Stimulated activated CD8-positive, alpha-beta memory T cell treated with anti-CD3 and anti-CD28 coated beads, Interleukin-2, amount 100 ng/mL, for 1 hour (primary cell): ENCODE data around the gene SCAMP4.
"Not testable (repeated sequence)": the region's sequence is repeated elsewhere in the genome, so short reads cannot be mapped to it uniquely, and the experiment has no call there.

Experiments
- DNase-seq, 2 donors: peaks; one replicate each; pipeline ENCODE4 v3.0.0-alpha.2; 2020; ENCODE audit warnings: low read depth in 2 of 2

Gene SCAMP4

DNA sequence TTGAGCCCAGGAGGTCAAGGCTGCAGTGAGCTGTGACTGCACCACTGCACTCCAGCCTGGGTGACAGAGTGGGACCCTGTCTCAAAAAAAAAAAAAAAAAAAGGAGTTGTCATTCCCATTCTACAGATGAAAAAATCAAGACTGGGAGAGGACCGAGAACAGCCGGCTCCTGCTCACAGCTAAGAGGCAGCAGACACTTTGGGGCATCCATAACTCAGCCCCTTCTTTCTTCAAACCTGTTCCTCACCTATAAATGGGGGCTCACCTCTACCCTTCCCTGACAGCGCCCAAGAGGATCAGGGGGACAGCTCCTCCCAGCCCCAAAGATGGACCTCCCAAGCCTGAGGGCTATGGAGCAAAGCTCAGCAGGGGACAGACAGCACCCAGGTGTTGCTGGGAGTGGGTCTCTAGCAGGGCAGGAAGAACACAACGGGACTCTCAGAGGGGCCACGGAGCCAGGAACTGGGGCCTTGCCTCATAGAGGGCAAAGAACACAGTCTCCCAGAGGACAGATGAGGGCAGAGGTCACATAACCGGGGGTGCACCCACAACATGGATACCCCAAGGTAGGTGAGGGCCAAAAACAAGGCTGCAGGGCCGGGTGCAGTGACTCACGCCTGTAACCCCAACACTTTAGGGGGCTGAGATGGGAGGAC is 38.4 kb upstream of the SCAMP4 start:
- no peak for DNase-seq

DNA sequence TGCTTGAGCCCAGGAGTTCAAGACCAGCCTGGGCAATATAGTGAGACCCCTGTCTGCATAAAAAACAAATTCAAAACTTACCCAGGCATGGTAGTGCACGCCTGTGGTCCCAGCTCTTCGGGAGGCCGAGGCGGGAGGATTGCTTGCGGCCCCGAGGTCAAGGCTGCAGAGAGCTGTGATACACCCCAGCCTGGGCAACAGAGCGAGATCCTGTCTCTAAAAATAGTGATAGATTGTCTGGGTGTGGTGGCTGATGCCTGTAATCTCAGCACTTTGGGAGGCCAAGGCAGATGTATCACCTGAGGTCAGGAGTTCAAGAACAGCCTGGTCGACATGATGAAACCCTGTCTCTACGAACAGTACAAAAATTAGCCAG is 37.9 kb upstream of the SCAMP4 start:
- no peak for DNase-seq

DNA sequence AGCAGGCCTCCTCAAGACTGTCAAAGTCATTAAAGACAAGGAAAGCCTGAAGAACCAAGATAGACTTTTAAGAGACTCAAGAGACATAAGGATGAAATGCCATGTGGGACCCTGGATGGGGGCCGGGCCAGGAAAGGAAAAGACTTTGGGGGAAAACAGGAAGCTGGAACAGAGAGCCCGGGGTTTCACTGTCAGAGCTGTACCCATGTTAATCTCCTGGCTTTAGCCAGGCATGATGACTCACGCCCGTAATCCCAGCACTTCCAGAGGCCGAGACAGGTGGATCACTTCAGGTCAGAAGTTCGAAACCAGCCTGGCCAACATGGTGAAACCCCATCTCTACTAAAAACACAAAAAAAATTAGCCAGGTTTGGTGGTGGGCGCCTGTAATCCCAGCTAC is 36.2 kb upstream of the SCAMP4 start:
- no peak for DNase-seq

DNA sequence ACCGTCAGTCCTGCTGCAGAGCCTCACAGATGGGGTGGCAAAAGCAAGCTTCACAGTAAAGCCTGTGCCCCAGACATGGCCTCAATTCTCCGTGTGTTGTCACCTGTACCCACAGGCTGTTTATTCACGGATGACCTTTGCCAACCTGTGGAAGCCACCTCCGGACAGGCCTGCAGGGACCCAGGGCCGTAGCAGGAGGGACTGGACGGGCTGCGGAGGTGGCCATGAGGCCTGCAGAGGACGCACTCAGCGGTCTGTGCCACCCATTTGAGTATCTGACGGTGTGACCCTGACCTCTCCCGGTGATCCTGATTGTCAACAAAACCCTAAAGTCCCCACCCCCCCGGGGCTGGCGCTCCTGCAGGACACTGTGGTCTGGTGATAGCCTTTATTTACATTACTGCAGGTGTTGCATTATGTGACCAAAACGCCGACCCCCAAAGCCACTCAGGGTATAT is 34.0 kb upstream of the SCAMP4 start:
- DNase-seq, result no peak

DNA sequence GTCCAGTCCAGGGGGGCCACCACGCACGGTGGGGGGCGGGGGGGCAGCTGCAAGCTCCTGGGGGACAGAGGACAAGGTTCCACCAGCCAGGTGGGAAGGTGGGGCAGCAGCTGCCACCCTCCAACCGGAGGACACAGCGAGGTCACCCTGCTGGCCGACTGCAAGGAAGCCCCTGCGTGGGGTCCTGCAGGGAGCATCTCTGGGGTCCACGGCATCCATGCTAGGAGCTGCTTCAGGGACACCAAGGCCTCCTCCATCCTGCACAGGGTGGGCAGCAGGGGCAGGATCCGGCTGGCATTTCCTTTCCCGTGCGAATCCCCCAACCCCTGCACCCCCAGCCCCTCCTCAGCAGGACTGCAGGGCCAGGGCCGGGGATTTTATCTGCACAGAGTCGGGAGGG is 33.6 kb upstream of the SCAMP4 start:
- no peak for DNase-seq

DNA sequence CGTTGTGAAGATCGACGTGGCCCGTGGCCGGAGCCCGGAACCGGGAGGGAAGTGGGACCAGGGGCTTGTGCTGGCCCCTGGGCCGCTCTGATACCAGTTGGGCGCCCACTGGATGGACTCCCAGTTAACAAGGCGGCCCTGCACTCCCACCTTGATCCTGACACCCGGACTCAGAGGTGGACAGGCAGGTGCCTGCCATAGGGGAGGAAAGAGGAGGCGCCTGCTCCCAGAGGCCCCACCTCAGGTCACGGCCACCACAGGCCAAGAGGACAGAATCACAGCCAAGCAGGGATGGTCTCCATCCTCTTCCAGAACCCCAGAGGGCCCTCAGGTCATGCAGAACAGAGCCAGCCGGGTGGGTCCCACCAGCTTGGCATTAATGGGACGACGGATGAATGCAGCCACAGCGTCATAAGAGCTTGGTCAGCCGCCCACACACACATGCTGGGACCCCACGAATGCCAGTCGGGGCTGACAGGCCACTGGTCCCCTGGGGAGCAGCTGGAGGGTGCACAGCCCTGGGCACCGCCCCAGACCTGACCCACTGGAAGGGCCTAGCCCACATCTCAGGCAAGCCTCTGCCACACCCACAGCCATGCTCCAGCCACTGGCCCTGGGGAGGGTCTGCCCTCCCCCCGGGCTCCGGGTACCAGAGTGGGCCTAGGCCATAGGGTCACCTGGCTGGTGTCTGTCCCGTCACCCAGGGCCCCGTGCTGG is 32.2 kb upstream of the SCAMP4 start:
- no peak for DNase-seq

DNA sequence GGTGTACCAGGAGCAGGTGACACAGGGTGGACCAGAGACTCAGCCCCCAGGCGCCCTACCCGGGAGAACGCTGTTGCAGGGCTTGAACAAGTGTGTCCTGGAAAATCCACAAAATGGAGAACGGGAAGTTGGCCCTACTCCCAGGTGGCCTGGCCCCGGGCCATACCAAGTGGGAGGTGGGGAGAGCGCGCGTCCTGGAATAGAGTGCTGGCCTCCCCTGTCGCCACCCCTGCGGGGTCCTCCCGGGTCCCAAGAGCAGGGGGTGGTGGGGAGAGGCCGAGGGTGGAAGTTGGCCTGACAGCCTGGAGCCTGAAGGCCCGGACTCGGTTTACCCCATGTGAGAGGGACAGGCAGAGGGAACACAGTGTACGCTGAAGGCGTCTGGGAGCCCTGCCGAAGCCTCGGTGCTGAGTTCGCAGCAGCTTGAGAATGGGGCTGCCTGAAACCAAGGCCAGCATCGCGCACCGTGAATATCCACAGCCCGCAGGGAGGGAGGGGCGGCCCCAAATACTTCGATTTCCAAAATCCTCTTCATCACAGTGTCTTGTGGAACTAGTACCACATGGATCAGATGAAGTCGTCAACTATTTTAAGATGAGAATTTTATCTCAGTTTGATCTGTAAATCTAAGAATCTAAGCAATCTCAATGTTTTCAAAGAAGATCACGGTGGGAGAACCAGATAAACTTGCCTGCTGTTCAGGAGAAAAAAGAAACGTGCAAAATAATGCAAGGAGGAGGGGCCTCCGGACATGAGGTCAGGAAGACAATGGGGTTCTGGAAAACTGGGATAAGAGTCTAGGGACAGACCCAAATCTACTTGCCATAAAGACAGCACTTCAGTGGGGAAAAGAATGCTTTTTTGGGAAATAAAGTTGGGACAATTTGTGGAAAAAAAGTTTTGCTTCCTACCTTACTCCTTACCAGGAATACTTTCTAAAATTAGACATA is 31.4 kb upstream of the SCAMP4 start:
- no peak for DNase-seq

DNA sequence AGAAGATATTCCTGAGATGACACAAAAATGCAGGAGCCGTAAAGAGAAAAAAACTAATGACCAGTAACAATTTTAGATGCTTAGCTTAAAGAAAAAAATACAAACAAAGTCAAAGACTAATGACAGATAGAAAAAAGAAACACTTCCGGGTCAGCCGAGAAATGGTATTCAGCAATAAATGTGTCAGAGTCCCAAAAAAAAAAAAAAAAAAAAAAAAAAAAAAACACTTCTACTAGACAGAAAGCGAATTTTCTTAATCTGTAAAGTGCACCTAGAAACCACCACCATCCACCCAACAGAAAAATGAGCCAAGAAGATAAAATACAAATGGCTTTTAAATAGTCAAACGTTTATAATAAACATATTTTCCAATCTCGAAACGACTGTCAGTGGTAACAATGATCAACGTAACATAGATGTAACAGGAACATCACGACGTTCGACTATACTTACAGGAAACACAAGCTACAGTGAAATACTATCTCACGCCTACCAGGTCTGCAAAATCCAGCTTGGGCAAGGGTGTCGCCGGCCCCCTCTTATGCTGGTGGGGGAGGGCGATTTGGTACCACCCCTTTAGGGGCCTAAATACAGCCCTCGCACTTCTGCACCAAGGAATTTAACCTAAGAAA is 30.5 kb upstream of the SCAMP4 start:
- DNase-seq, result no peak

DNA sequence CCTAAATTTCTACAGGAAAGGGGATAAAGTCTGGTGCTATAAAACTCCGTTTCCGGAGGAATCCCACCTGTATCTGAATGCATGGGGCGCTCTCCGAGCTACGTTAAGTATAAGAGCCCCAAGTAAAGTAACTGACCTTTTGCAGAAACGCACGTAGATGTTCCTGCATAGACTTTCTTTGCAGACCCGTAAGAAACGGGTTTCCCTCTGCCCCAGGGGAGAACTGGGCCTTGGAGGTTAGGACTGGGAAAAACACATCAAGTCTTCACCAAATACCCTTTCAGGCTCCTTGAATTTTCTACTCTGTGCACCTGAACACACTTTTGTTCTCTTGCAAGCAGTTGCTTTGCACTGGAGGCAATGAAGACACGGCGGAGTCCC is 29.9 kb upstream of the SCAMP4 start:
- not testable (repeated sequence) for DNase-seq

DNA sequence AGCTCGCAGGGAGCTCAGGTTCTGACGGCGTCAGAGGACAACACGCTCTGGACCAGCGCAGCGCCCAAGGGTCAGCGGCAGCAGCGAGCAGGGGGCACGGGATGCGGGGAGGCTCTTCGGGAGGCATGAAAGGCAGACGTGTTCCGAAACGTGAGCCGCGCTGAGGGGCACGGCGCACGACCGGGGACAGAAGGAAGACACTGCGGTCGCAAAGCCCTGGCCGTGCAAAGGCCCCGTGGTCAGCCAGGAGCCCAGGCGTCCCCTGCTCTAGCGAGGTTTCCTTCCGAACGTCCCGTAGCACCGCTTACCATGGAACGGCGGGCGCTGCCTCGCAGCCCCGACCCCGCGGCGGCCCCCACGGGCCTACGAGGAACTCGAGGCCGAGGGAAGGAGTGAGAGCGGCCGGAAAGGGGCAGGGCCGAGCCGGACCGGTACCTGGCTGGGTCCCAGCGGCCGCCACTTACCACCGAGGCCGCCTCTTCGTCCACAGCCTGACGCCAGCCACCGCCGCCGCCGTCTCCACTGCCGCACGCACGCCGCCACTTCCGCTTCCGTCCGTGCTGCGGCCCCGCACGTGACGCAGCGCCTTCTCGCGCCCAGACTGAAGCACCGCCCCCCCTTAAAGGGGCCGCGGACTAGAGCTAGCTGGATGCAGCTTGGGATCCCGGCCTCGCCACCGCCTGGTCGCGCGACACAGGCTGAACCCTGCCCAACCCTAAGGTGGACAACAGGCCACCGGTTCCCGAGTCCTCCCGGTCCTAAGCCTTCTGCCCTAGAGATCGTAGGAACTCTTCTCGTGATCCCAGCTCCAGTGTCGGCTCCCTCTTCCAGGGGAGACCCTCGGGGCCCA is 29.3 kb upstream of the SCAMP4 start:
- peak; percentile 75 to 78 for DNase-seq

DNA sequence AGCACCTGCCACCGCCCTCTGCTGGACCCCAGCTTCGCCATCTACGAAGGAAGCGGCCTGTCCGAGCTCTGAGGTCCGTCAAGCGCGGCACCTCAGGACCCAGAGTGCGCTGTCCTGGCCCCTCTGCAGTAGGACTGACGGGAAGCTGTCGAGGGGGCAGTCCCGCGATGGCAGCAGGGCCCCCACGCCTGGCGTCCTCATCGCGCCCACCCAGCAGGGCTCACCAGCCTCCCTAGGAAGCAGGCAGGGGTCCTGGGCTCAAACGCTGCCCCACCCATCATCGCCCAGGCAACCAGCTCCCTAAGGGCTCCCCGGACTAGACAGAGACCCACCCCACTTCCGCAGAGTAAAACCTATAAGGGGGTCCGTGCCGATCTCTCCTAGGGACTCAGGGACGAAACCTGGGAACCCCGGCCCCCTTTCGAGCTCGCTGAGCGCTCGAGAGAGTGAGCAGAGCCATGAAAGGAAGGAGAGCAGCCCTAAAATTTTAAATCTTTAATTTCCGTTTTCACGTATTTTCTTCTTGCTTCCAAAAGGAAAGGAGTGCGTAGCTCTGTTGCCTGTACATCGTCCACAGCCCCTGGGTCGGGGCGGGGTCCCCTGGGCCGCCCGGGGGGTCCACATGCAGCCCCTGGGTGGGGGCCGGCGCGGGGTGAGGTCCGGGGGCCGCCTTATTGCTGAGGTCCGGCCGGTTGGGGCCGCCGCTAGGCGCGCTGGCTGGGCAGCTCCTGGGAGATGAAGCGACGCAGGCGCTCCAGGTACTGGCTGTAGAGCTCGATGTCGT is 28.5 kb upstream of the SCAMP4 start:
- DNase-seq, result not testable (repeated sequence)

DNA sequence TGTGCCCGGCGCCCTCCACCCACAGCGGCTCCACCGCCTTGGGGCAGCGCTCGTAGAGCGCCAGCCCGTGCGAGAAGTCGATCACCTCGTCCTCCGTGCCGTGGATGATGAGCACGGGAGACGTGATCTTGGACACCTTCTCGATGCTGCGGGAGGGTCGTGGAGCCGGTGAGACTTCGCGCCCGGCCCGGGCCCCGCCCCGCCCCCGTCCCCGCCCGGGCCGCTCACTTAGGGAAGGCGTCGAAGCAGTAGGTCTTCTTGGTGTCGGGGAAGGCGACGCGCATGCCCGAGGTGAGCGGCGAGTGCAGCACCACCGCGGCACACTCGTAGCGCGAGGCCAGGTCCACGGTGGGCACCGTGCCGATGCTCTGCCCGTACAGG is 27.9 kb upstream of the SCAMP4 start:
- DNase-seq, result not testable (repeated sequence)

DNA sequence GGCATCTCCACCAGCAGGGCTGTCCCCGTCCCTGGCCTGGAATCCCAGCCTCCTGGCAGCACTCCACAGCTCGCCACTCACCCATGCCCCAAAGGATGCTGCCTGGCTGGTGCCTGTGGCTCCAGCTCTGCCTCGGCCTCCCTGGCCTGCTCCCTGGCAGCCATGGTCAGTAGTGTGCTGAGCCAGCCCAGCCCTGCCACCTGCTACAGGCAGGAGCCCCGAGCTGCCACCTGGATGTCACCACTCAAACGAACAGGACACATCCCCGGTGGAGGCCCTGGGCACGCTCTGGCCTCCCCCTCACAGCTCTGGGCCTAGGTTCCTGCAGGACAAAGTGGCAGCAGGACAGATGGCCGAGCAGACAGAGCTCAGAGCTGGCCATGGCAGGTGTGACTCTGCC is 26.6 kb upstream of the SCAMP4 start:
- DNase-seq, result not testable (repeated sequence)

DNA sequence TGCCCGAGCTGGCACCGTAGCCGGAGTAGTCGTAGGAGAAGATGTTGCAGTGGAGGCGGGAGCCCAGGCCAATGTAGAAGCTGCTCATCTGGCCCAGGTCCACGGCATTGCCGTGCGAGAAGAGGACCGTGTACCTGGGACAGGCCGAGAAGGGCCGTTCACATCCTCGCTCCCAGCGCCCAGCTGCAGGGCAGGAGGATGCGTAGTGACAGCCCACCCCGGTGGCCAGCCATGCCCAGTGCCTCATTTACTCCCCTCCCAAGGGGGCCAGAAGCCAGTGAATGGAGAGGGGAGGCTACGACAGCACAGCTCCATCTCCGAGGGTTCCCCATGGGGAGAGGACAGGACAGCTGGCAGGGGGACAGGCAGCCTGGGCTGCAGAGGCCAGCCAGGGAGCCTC is 25.2 kb upstream of the SCAMP4 start:
- not testable (repeated sequence) for DNase-seq

DNA sequence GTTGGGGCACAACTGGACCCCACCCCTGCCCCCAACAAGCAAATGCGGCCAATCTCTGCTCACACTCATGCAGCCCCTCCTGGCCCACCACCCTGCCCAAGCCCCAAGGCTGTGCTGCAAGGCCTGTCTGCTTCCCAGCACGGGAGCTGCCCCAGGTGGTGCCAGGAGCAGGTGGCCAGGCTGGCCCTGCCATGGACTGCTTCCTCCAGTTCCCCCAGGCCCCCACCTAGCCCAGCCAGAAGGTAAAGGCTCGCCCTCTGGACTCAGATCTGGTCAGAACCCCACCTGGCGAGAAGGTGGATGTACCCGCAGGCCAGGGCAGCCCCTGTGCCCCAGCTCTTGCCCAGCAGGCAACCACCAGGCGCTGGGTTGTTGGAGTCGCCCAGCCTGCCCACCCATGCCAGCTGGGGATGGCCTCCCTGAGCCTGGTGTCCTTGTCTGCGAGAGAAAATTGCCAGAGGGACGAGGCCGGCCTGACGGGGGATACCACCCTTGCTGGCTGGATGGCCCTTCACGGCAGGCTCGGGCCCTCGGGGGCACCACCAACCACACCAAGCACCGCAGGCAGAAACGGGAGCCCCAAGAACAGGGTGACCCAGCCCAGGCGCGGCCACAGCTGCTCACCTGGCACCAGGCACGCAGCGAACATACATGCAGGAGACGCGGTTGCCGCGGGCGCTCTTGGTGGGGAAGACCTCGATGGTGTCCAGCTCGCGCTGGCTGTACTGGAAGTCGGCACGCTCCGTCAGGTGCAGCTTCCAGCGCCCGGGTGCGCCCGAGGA is 24.4 kb upstream of the SCAMP4 start:
- DNase-seq, result no peak

DNA sequence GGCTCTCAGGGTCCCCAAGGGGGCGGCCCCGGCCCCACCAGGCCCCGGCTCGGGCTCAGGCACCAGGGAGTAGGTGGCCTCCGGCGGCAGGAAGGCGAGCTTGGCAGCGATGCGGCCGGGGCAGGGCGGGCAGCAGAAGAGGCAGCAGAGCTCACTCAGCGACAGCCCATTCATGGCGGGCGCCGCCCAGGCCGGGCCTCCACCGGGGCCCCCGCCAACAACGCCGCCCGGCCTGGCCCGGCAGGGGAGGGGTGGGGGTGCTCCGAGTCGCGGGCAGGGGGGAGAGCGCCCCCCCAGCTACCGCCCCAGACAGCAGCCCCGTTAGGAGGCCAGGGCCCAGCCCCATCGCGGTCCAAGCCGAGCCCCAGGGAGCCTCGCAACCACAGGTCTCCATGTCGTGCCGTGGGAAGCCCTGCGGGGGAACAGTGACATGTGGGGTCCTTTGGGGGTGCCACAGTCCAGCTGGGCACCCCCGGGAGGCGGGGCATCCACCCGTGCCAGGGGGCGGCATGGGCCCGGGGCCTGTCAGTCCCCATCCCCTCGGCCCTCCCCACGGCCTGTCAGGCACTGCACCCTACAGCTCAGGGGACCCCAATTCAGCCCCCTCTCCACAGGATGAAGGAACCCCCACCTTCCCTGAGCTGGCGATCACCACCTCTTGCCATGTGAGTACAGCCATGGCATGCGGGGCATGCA is 23.7 kb upstream of the SCAMP4 start:
- not testable (repeated sequence) for DNase-seq

DNA sequence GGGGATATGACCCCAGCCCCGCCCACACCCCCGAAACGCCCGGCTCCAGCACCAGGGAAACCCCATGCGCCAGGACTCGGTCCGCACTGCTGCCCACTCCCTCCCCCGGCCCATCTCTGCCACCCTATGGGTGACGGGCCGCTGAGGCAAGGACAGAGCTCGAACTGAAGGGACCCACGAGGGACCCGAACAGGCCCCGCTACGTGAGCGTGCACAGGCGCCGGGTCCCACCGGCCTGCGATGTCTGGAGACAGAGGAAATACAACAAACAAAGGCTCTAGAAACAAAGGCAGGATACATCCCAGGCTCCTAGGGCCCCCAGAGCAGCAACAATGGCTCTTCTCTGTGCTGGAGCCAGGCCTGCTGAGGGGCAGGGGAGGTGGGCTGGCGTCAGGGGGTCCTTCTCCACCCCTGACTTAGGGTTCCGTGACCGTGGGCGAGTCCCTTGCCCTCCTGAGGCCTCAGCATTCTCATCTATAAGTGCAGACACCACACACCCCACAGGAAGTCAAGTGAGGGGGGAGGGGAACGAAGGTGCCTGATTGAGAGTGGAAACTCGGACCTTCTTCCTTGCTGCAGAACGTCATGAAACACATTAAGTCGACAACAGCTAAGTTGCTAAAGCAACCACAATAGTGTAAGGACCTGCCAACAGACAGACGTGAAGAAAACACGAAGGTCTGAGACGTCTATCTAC is 23.0 kb upstream of the SCAMP4 start:
- DNase-seq, result peak in 1 of 2 donors; percentile 61
